ENCODE data around the gene ATG2A. TPM values are rescaled to one million over a fixed set of nuclear protein-coding genes. Genes with fewer than 3 reads are reported as not detected.

ATG2A gene
- total and polyA plus RNA-seq, 2 donors: 7.6 to 21.4 TPM

- no peaks in the 10 kb centered on the region for H3K4me1 ChIP-seq (ENCODE audit: insufficient read depth)
Observed at GRCh38 chr11:64861227-64861975, 55.6 kb downstream of the ATG2A start.

DNA sequence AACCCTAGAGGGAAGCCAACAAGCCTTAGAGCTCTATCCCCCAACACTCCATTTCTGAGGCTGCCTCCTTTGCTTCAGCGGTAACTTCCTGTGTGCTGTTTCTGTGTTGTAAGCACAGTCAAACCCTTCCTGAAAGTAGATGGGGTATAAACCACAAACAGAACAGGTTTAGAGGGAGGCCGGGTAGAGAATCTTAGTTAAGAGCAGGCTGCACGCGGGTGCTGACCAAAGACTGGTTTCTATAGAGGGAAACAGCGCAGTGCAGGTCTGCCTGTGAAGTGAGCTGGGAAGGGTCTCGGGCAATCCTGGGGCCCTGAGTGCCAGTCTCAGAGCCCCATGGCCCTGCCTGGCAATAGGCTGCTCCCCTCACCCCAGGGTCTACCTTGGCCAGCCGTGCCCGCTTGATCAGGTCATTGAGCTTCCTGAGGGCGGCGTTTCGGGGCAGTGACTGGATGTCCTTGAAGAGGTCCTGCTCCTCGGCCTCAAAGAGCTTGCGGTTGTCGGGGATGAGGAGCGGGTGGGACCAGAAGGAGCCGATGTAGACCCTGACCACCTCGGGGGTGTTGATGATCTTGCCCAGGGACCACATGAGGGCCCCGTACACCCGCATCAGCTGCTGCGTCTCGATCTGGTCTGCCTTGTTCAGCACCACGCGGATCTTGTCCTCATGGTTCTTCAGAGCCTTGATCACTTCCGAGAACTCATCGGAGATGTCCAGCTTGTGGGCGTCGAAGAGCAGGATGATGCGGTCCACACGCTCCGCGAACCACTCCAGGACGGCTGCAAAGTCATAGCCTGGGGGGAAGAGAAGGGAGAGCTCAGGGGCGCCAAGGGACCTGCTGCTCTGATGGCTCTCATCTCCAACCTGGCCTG, 57.2 kb downstream of the ATG2A start:
- H3K27ac ChIP-seq (ENCODE audit: low read depth): no peak overlapping the region
- no peak overlapping the region for H3K4me3 ChIP-seq (ENCODE audit: low read depth, low read length)
- H3K36me3 ChIP-seq (ENCODE audit: insufficient read depth): no peaks in the 10 kb centered on the region
- 89% methylated on average over 33 of the region's 33 CpGs for whole genome bisulfite sequencing
- DNase-seq (ENCODE audit: extremely low spot score): no peak
- no peaks in the 10 kb centered on the region for H3K4me1 ChIP-seq (ENCODE audit: insufficient read depth)

More at GRCh38 chr11:64861227-64861975, 55.6 kb downstream of the ATG2A start:
- no peaks in the 10 kb centered on the region for H3K36me3 ChIP-seq (ENCODE audit: insufficient read depth)
- no peak overlapping the region for H3K4me3 ChIP-seq (ENCODE audit: low read depth, low read length)
- no peak overlapping the region for H3K27ac ChIP-seq (ENCODE audit: low read depth)
- no peak for DNase-seq (ENCODE audit: extremely low spot score)
- 81% methylated on average over 6 of the region's 6 CpGs for WGBS

DNA sequence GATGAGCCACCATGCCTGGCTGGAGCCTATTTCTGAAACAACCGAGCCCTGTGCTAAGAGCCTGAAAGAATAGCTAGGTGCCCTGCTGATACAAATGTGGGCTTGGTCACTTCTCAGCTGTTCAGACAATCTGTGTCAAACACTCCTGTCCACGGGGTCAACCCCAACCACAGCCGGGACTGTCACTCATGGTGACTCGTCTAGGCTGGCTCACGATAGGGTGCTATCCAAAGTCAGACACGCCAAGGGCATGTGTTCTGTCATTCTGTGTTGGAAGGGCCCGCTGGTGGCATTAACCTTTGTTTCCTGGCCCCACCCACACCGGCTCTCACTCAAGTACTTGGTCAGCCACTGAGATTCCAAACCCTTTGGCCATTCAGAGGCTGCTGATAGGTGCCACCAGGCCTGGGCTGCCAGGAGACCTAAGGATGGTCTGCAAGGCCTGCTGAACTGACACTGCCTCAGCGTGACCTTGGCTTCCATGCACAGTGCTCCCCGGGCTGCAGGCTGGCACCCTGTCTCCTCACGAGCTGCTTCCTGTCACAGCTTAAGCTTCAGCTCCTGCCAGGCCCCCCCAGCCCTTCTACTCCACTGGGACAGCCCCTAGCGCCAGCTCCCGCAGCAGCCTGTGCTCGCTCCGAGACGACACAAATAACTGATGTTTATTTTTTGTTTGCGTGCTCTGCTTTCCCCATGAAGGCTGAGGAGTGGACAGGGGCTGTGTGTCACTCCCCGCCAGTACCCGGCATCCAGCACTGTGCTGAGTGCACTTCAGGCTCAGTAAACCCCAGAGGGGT, 58.3 kb downstream of the ATG2A start:
- WGBS: 82% methylated on average over 19 of the region's 19 CpGs
- Histone ChIP-seq H3K27ac (ENCODE audit: low read depth) (no peak overlapping the region), H3K4me1 (ENCODE audit: insufficient read depth) (no peaks in the 10 kb centered on the region), H3K36me3 (ENCODE audit: insufficient read depth) (no peaks in the 10 kb centered on the region), H3K4me3 (ENCODE audit: low read depth, low read length) (no peak overlapping the region)
- DNase-seq (ENCODE audit: extremely low spot score): no peak

DNA sequence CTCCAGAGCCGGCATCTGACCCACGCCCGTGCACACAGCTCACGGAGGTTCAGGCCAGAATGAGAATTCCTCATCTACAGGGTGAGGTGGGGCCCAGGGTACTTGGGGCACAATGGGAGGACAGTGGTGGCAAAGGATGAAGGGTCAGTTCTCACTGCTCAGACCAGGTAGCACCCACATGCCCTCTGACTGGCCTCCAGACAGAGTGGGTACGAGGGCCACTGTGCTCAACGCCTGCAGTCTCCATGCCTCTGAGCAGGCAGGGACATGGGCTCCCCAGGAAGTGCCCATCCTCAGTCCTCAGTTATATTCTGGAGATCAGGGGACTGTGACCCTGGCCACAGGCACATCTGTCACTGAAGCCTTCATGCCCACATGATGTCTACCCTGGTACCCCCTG, 59.5 kb downstream of the ATG2A start:
- WGBS: 91% methylated on average over 6 of the region's 6 CpGs
- no peak overlapping the region for H3K27ac ChIP-seq (ENCODE audit: low read depth)
- H3K4me3 ChIP-seq (ENCODE audit: low read depth, low read length): no peak overlapping the region
- DNase-seq (ENCODE audit: extremely low spot score): no peak
- H3K36me3 ChIP-seq (ENCODE audit: insufficient read depth): no peaks in the 10 kb centered on the region
- H3K4me1 ChIP-seq (ENCODE audit: insufficient read depth): no peaks in the 10 kb centered on the region

- H3K27ac ChIP-seq (ENCODE audit: low read depth): peak overlapping the region; percentile 11
- H3K36me3 ChIP-seq (ENCODE audit: insufficient read depth): no peaks in the 10 kb centered on the region
- H3K4me3 ChIP-seq (ENCODE audit: low read depth, low read length): no peak overlapping the region
- DNase-seq (ENCODE audit: extremely low spot score): no peak
- 64% methylated on average over 20 of the region's 20 CpGs for WGBS
- H3K4me1 ChIP-seq (ENCODE audit: insufficient read depth): no peaks in the 10 kb centered on the region
Observed at GRCh38 chr11:64856382-64857227, 60.4 kb downstream of the ATG2A start.

DNA sequence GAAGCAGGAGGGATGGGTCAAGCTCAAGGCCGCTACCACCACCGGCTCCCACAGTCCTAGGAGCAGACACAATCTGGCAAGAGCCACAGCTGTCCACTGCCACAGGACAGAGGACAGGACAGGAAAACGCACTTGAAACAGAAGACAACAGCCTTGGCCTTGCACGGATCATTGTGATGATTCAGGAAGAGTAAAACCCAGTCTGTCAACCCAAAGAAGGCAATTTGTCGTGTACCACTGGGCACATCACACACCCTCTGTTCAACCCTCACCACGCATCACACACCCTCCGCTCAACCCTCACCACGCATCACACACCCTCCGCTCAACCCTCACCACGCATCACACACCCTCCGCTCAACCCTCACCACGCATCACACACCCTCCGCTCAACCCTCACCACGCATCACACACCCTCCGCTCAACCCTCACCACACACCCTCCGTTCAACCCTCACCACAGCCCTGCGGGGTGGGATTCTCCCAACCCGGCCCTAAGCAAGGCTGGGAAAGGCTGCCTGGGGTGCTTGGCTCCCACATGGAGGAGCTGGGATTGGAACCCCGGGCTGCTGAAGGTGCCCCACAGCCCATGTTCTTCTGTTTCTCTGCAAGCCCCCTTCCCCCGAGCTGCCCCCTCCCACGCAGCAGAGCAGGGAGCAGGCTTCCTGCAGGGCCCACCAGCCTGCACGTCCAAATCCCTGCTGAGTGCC, 61.3 kb downstream of the ATG2A start:
- DNase-seq (ENCODE audit: extremely low spot score): no peak
- H3K27ac ChIP-seq (ENCODE audit: low read depth): peak overlapping the region; percentile 53
- no peak overlapping the region for H3K4me3 ChIP-seq (ENCODE audit: low read depth, low read length)
- 89% methylated on average over 19 of the region's 22 CpGs for WGBS
- H3K36me3 ChIP-seq (ENCODE audit: insufficient read depth): no peaks in the 10 kb centered on the region
- no peaks in the 10 kb centered on the region for H3K4me1 ChIP-seq (ENCODE audit: insufficient read depth)

DNA sequence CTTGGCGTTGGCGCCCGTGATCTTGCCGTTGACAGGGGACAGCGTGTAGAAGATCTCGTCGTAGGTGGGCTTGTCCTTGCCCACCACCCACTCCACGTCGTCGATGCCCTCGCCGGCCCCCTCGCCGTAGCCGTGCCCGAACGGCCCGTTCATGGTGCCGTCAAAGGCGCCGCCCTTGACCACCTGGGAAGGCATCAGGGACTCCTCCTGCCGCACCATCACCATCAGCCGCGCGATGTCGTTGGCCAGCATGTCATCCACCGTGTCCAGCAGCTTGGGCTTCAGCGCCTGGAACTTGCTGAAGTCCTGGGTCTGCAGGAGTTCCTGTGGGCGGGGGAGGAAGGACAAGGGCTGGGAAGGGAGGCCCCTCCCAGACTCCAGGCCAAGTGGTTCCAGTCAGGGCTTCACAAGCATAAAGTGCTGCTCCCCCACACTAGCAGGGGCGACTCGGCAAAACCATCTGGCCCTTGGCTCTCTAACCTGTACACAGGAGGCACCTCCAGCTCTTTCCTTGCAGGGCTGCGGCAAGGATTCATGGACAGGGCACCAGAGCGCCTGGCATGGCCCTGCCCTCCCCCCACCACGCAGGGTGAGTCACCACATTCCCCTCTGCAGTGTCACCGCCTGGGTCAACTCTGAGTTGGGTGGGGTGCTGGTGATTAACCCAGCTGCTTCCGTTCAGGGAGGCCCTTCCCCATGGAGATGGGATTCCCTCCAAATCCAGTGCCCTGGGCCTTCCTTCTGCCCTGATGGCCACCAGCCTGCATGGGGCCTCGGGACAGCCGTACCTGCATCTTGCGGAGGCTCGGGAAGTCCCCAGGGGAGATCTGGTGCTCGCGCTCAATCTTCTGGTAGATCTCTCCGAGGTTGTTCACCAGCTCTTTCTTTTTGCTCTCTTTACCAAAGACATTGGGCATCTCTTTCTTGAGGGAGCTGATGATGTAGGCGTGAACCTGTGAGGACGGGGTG, 62.2 kb downstream of the ATG2A start:
- WGBS: 68% methylated on average over 45 of the region's 45 CpGs
- no peak for DNase-seq (ENCODE audit: extremely low spot score)
- no peaks in the 10 kb centered on the region for H3K36me3 ChIP-seq (ENCODE audit: insufficient read depth)

DNA sequence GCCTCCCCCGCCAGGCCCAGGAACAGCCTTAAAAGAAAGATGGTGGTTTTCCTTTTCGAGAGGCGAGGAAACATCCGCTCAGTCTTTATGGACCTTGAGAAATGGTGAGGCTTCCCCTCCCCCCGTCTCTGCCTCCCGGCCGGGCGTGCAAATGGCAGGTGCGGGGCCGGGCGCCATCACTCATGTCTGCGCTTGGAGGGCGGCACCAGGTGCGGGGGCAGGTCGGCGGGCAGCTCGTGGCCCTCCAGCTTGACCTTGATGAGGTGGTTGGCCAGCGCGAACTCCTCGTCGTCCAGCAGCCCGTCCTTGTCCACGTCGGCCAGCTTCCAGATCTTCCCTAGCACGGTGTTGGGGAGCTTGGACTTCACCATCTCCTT, 62.9 kb downstream of the ATG2A start:
- no peak overlapping the region for H3K27ac ChIP-seq (ENCODE audit: low read depth)
- no peaks in the 10 kb centered on the region for H3K36me3 ChIP-seq (ENCODE audit: insufficient read depth)
- no peaks in the 10 kb centered on the region for H3K4me1 ChIP-seq (ENCODE audit: insufficient read depth)
- DNase-seq (ENCODE audit: extremely low spot score): no peak
- no peak overlapping the region for H3K4me3 ChIP-seq (ENCODE audit: low read depth, low read length)
- WGBS: 95% methylated on average over 25 of the region's 25 CpGs

More for the DNA sequence above, 62.2 kb downstream of the ATG2A start:
- H3K4me1 ChIP-seq (ENCODE audit: insufficient read depth): no peaks in the 10 kb centered on the region
- peak overlapping the region; percentile 53 for H3K27ac ChIP-seq (ENCODE audit: low read depth)
- H3K4me3 ChIP-seq (ENCODE audit: low read depth, low read length): no peak overlapping the region

DNA sequence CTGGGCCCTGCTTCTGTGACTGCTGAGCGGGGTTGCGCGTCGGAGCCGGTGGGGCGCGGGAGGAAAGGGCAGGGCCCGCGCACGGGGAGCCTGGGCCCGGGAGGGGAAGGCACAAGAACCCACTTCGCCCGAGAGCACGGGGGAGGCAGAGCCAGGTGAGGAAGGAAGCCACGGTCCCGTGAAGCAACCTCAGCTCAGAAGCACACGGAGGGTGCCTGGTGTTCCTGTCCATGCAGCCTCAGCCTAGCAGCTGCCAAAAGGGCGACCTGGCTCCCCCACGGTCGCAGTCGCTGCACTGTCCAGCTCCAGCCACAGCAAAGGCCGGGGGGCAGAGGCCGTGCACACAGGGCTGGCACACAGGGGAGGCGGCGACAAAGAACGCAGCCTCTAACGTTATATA, 63.3 kb downstream of the ATG2A start:
- no peaks in the 10 kb centered on the region for H3K36me3 ChIP-seq (ENCODE audit: insufficient read depth)
- WGBS: 82% methylated on average over 27 of the region's 27 CpGs
- H3K4me3 ChIP-seq (ENCODE audit: low read depth, low read length): no peak overlapping the region
- no peaks in the 10 kb centered on the region for H3K4me1 ChIP-seq (ENCODE audit: insufficient read depth)
- H3K27ac ChIP-seq (ENCODE audit: low read depth): no peak overlapping the region
- DNase-seq (ENCODE audit: extremely low spot score): no peak

DNA sequence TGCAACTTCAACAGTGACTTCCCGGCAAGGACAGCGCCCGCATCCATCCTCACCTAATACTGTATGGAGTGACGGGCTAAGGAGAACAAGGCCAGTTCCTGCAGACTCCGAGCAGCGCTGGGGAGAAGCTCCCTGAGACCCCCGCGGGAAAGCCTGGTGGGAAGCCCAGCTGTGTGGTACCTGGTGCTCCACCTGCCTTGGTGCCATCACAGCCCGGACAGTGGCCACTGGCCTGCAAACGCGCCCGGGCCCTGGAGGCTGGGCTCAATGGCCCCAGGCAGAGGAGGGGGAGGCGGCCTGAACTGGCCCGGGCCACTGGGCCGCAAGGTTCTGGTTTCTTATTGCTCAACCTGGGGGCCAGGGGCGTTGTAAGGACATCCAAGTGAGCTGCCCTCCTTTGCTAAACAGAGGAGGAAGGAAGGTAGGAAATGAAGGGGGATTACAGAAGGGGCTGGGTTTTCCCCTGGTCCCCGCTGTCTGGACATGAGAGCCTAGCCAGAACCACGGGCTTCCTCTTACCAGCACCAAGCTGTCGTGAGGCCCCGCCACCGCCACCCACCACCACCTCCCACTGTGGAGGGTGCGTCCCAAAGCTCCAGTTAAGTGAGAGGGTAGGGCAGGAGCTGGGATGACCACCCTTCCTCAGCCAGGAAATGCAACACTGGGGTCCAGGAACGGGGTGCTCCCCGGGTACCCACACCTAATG, 64.1 kb downstream of the ATG2A start:
- Histone ChIP-seq H3K27ac (ENCODE audit: low read depth) (no peak overlapping the region), H3K4me1 (ENCODE audit: insufficient read depth) (no peaks in the 10 kb centered on the region), H3K4me3 (ENCODE audit: low read depth, low read length) (no peak overlapping the region), H3K36me3 (ENCODE audit: insufficient read depth) (no peaks in the 10 kb centered on the region)
- DNase-seq (ENCODE audit: extremely low spot score): no peak
- 84% methylated on average over 24 of the region's 24 CpGs for WGBS

DNA sequence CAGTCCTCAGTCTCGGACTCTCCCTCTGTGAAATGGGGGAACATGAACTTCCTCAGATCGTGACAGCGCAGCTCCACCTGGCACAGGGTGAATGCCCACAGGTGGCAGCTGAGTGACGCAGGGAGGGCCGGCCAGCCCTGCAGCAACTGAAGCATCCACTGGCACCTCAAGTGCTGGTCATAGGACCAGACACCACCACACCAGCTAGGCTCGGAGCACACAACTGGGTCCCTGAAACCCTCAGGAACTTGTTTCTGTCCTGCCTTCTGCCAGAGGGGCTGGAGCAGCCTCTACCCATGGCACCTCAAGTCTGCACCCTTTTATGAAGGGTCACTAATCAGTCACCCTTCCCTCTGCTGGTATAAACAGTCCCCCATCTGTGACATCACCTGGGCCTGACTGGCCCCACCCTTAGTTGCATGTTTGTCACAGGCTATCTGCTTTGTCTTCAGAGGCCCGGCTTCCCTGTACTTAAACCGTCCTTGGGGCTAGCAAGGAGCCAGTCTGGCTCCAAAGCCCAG, 65.1 kb downstream of the ATG2A start:
- H3K4me3 ChIP-seq (ENCODE audit: low read depth, low read length): no peak overlapping the region
- no peak for DNase-seq (ENCODE audit: extremely low spot score)
- H3K36me3 ChIP-seq (ENCODE audit: insufficient read depth): no peaks in the 10 kb centered on the region
- no peaks in the 10 kb centered on the region for H3K4me1 ChIP-seq (ENCODE audit: insufficient read depth)
- WGBS: 84% methylated on average over 8 of the region's 8 CpGs
- no peak overlapping the region for H3K27ac ChIP-seq (ENCODE audit: low read depth)

All from urinary bladder (tissue), 4 donors.